Activated B cell treated with CpG ODN at 0.5 μM for 24 hours (primary cell): ENCODE results near the gene SYPL2. TPM values are rescaled to one million over a fixed set of nuclear protein-coding genes. Genes with fewer than 3 reads are reported as not detected.

Source experiments
- ATAC-seq: fragments of 200-7000 bp; cut with Tn5 transposase; one replicate; pipeline ENCODE4 v1.10.0; 2021; ENCODE audit warnings: low read depth, mild to moderate bottlenecking, moderate library complexity
- CTCF ChIA-PET: fragments of 350-600 bp; sonication (Branson Sonifier 250); formaldehyde crosslinking; loops from one replicate; lab custom pipeline; 2021; ENCODE audit warnings: antibody characterized with exemption; lab: Charles Lee
- POLR2A ChIA-PET: fragments of 350-600 bp; sonication (Branson Sonifier 250); formaldehyde crosslinking; loops from one replicate; lab custom pipeline; 2021; ENCODE audit warnings: antibody characterized with exemption; lab: Charles Lee
- DNase-seq: peaks from one replicate; pipeline ENCODE4 v3.0.0; 2022
- H3K27ac Mint-ChIP-seq: one replicate; pipeline ENCODE4 v1.8.0; 2020; ENCODE audit warnings: mixed read lengths
- H3K27me3 Mint-ChIP-seq: one replicate; pipeline ENCODE4 v1.8.0; 2021; ENCODE audit warnings: mixed read lengths
- H3K36me3 Mint-ChIP-seq: one replicate; pipeline ENCODE4 v1.8.0; 2021; ENCODE audit warnings: low read depth, mixed read lengths
- H3K4me1 Mint-ChIP-seq: one replicate; pipeline ENCODE4 v1.8.0; 2021; ENCODE audit warnings: mixed read lengths
- H3K4me3 Mint-ChIP-seq: one replicate; pipeline ENCODE4 v1.8.0; 2020; ENCODE audit warnings: mild to moderate bottlenecking, mixed read lengths
- H3K9me3 Mint-ChIP-seq: one replicate; pipeline ENCODE4 v1.8.0; 2020; ENCODE audit warnings: mixed read lengths
- CTCF ChIP-seq: fragments of 200-600 bp; IDR thresholded peaks from one replicate; pipeline ENCODE4 v1.8.0; 2022; ENCODE audit warnings: antibody characterized with exemption, mild to moderate bottlenecking
- intact Hi-C: fragments of 100-400 bp; cut with micrococcal nuclease; formaldehyde crosslinking; loops from one replicate; pipeline ENCODE4 v1.15.1; 2024
- total RNA-seq: library from RNA; stranded (reverse); gene quantifications from 2 replicates; pipeline ENCODE4 v1.2.3, GENCODE V29; 2022

The SYPL2 gene
- total RNA-seq, 1 donor from 2014 or later: not detected

GRCh38 chr1:109491372-109491771, 25.0 kb downstream of the SYPL2 start:
- intact Hi-C loops: loop anchor here (5.0 kb wide), 3 partner anchors 166 to 541 kb away; partner anchors contain the start of genes GSTM4 and STRIP1
- ATAC-seq (no peak), DNase-seq (no peak)
- POLR2A ChIA-PET: interaction anchor here (1.1 to 2.1 kb wide), 3 partner anchors 18 to 65 kb away, joined by 3 to 8 read pairs (median 3); partner anchors contain the start of gene PSMA5
- Mint-ChIP-seq H3K27ac (no peak overlapping the region), H3K36me3 (peaks cover 34% of the 10 kb centered on the region), H3K9me3 (no peaks in the 10 kb centered on the region), H3K4me1 (peaks cover 33% of the 10 kb centered on the region), H3K4me3 (no peak overlapping the region), H3K27me3 (no peaks in the 10 kb centered on the region)
- no peak for TF ChIP-seq CTCF
- CTCF ChIA-PET: interaction anchor here (1.0 to 23.7 kb wide), 11 partner anchors 9 to 59 kb away, joined by 3 to 375 read pairs (median 5); partner anchors contain the start of gene GNAI3

GRCh38 chr1:109492779-109493178, 26.4 kb downstream of the SYPL2 start:
- no peak for DNase-seq
- Mint-ChIP-seq H3K9me3 (no peaks in the 10 kb centered on the region), H3K4me1 (peaks cover 41% of the 10 kb centered on the region), H3K4me3 (peak overlapping the region; percentile 32), H3K27ac (no peak overlapping the region), H3K27me3 (no peaks in the 10 kb centered on the region), H3K36me3 (peaks cover 38% of the 10 kb centered on the region)
- TF ChIP-seq CTCF: no peak
- intact Hi-C loops: loop anchor here (5.0 kb wide), 3 partner anchors 165 to 540 kb away; partner anchors contain the start of genes GSTM4 and STRIP1
- ATAC-seq: no peak
- POLR2A ChIA-PET: interaction anchor here (0.7 to 3.0 kb wide), 4 partner anchors 9 to 393 kb away, joined by 4 to 29 read pairs (median 8); partner anchors contain the start of gene ATXN7L2
- CTCF ChIA-PET: interaction anchor here (0.7 to 23.7 kb wide), 9 partner anchors 9 to 492 kb away, joined by 3 to 375 read pairs (median 5); partner anchors contain the start of genes AHCYL1, ATXN7L2 and SORT1

GRCh38 chr1:109493227-109493626, 26.9 kb downstream of the SYPL2 start:
- H3K36me3 Mint-ChIP-seq: peaks cover 38% of the 10 kb centered on the region
- intact Hi-C loops: loop anchor here (5.0 kb wide), 3 partner anchors 164 to 539 kb away; partner anchors contain the start of genes GSTM4 and STRIP1
- DNase-seq (no peak), ATAC-seq (no peak)
- ChIA-PET CTCF (interaction anchor here (1.0 to 23.7 kb wide), 11 partner anchors 10 to 491 kb away, joined by 3 to 375 read pairs (median 4); partner anchors contain the start of genes AHCYL1, ATXN7L2 and SORT1), POLR2A (interaction anchor here (0.7 to 3.0 kb wide), 7 partner anchors 8 to 393 kb away, joined by 4 to 29 read pairs (median 5); partner anchors contain the start of genes ATXN7L2 and GNAI3)
- no peaks in the 10 kb centered on the region for H3K27me3 Mint-ChIP-seq
- peak overlapping the region; percentile 98 for H3K4me3 Mint-ChIP-seq
- no peak overlapping the region for H3K27ac Mint-ChIP-seq
- peaks cover 43% of the 10 kb centered on the region for H3K4me1 Mint-ChIP-seq
- no peak for TF ChIP-seq CTCF
- H3K9me3 Mint-ChIP-seq: no peaks in the 10 kb centered on the region

- POLR2A ChIA-PET: interaction anchor here (0.6 to 3.0 kb wide), 16 partner anchors 9 to 833 kb away, joined by 3 to 29 read pairs (median 4); partner anchors contain the start of genes AHCYL1, AMIGO1, ATXN7L2 and GNAI3
- intact Hi-C loops: loop anchor here (1.0 to 5.0 kb wide), 8 partner anchors 11 to 538 kb away; partner anchors contain the start of genes AMIGO1, AMPD2, ATXN7L2 and GNAT2
- Mint-ChIP-seq H3K9me3 (no peaks in the 10 kb centered on the region), H3K27ac (peak within 1 kb of the TSS; percentile 91), H3K27me3 (no peaks in the 10 kb centered on the region), H3K4me3 (peak within 1 kb of the TSS; percentile 98), H3K36me3 (peaks cover 36% of the 10 kb centered on the region), H3K4me1 (peaks cover 43% of the 10 kb centered on the region)
- ATAC-seq (peak; percentile 89), DNase-seq (peak; percentile 95)
- CTCF ChIA-PET: interaction anchor here (0.9 to 23.7 kb wide), 11 partner anchors 10 to 217 kb away, joined by 3 to 375 read pairs (median 4); partner anchors contain the start of genes ATXN7L2, PSMA5 and SORT1
- TF ChIP-seq CTCF: peak; percentile 81
These were observed 27.6 kb downstream of the SYPL2 start, which contains the start of gene CYB561D1 for GRCh38 chr1:109493805-109494539. TSS of gene CYB561D1 (plus strand) at chr1:109494094. CDS start at chr1:109494140, 46 bp downstream.
